DND-41 (cell line): ENCODE measurements around the gene DUSP28.

Source experiments
- ATAC-seq: fragments of 200-7000 bp; cut with Tn5 transposase; 3 replicates; pipeline ENCODE4 v1.9.1; 2021; ENCODE audit warnings: low read depth; ENCODE audit not compliant: insufficient read depth
- DNase-seq: peaks from one replicate; pipeline ENCODE4 v3.0.0-alpha.2; 2020
- H2AFZ ChIP-seq: 2 replicates; pipeline ENCODE4 v1.6.0; 2012; ENCODE audit warnings: low read depth, low read length
- H3K27ac ChIP-seq: 2 replicates; pipeline ENCODE4 v1.5.1; 2012; ENCODE audit warnings: low read length, inconsistent platforms
- H3K27me3 ChIP-seq: fragments of 200-600 bp; sonication (generic); 2 replicates; pipeline ENCODE4 v1.6.0; 2012; ENCODE audit warnings: low read length, mild to moderate bottlenecking, inconsistent platforms; ENCODE audit not compliant: insufficient read depth, poor library complexity
- H3K36me3 ChIP-seq: 2 replicates; pipeline ENCODE4 v1.5.1; 2012; ENCODE audit warnings: low read length, inconsistent platforms; ENCODE audit not compliant: insufficient read depth
- H3K4me1 ChIP-seq: 2 replicates; pipeline ENCODE4 v1.5.1; 2012; ENCODE audit warnings: mild to moderate bottlenecking, low read length; ENCODE audit not compliant: insufficient read depth
- H3K4me2 ChIP-seq: 2 replicates; pipeline ENCODE4 v1.6.0; 2012; ENCODE audit warnings: mild to moderate bottlenecking, moderate library complexity, low read length, inconsistent platforms; ENCODE audit not compliant: insufficient read depth
- H3K4me3 ChIP-seq, 2 experiments: fragments of 200-600 bp in 1 of 2; shearing (Covaris generic) in 1 of 2; 2 replicates each; pipeline ENCODE4 v1.5.1; 2012 to 2016; ENCODE audit warnings: inconsistent platforms in 2 of 2, low read length in 2 of 2, mild to moderate bottlenecking in 2 of 2, low read depth in 1 of 2, moderate library complexity in 1 of 2
- H3K79me2 ChIP-seq: 2 replicates; pipeline ENCODE4 v1.6.0; 2012; ENCODE audit warnings: low read length, inconsistent platforms; ENCODE audit not compliant: insufficient read depth
- H3K9ac ChIP-seq: 2 replicates; pipeline ENCODE4 v1.6.0; 2012; ENCODE audit warnings: low read depth, mild to moderate bottlenecking, inconsistent platforms, low read length, moderate library complexity
- H3K9me3 ChIP-seq: 2 replicates; pipeline ENCODE4 v1.5.1; 2012; ENCODE audit warnings: low read length, moderate library complexity, mild to moderate bottlenecking, inconsistent platforms; ENCODE audit not compliant: insufficient read depth, severe bottlenecking
- H4K20me1 ChIP-seq: 2 replicates; pipeline ENCODE4 v1.6.0; 2012; ENCODE audit warnings: low read length; ENCODE audit not compliant: insufficient read depth
- EZH2 ChIP-seq: IDR thresholded peaks from 3 replicates; pipeline ENCODE4 v1.6.1; 2012; ENCODE audit warnings: borderline replicate concordance, low read depth, mild to moderate bottlenecking, moderate library complexity, low read length, inconsistent platforms; ENCODE audit not compliant: severe bottlenecking
- TF ChIP-seq, protein P1 (sequence below): IDR thresholded peaks from 2 replicates; pipeline ENCODE4 v1.5.1; 2012; ENCODE audit warnings: borderline replicate concordance, low read length, moderate library complexity, mild to moderate bottlenecking; ENCODE audit not compliant: poor library complexity, severe bottlenecking; ENCODE audit errors: extremely low read depth

Gene DUSP28

DNA sequence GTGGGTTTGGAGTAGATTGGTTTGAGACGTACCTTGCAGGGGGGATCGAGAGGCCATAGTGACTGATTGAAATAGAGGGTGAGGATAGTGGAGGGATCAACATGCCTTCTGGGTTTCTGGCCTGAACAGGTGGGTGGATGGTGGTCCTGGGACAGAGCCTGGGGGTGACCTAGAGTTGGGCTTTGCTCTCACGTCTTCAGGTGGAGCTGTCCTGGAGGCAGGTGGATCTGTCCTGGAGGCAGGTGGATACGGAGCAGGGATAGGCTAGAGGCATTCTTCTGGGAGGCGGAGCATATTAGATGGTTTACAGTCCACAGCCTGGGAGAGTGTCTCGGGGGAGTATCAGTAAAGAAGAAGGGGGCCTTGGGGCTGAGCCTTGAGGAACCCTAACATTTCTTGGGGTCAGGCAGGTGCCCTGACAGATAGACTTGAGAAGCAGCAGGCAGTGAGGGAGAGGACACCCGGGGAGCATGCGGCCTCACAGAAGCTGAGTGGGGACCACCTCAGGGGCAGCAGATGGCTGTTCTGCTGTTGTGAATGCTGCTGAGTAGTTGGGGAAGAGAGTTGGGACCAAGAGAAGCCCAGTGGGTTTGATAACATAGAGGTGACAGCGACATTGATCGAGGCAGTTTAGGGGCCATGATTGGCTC lies 28.0 kb downstream of the DUSP28 start:
- peak overlapping the region; percentile 50; the same call in 1 of the 2 replicates for H3K27ac ChIP-seq
- peak overlapping the region; percentile 68 for H3K9ac ChIP-seq
- H3K4me1 ChIP-seq = peaks cover 48% of the 10 kb centered on the region
- peaks cover 46% of the 10 kb centered on the region for H3K36me3 ChIP-seq
- DNase-seq = no peak
- no peaks in the 10 kb centered on the region for H3K27me3 ChIP-seq
- H3K4me3 ChIP-seq = peak overlapping the region in 1 of 2 experiments; percentile 72; a peak in 3 of 4 replicates
- no peaks in the 10 kb centered on the region for H3K9me3 ChIP-seq
- peak overlapping the region; percentile 97 for H3K4me2 ChIP-seq
- ATAC-seq = no peak
- H3K79me2 ChIP-seq = peaks cover 95% of the 10 kb centered on the region
- no peak overlapping the region for H2AFZ ChIP-seq
- peaks cover 80% of the 10 kb centered on the region for H4K20me1 ChIP-seq
- no peak for TF ChIP-seq EZH2
- TF ChIP-seq, protein P1, sequence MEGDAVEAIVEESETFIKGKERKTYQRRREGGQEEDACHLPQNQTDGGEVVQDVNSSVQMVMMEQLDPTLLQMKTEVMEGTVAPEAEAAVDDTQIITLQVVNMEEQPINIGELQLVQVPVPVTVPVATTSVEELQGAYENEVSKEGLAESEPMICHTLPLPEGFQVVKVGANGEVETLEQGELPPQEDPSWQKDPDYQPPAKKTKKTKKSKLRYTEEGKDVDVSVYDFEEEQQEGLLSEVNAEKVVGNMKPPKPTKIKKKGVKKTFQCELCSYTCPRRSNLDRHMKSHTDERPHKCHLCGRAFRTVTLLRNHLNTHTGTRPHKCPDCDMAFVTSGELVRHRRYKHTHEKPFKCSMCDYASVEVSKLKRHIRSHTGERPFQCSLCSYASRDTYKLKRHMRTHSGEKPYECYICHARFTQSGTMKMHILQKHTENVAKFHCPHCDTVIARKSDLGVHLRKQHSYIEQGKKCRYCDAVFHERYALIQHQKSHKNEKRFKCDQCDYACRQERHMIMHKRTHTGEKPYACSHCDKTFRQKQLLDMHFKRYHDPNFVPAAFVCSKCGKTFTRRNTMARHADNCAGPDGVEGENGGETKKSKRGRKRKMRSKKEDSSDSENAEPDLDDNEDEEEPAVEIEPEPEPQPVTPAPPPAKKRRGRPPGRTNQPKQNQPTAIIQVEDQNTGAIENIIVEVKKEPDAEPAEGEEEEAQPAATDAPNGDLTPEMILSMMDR = no peak

DNA sequence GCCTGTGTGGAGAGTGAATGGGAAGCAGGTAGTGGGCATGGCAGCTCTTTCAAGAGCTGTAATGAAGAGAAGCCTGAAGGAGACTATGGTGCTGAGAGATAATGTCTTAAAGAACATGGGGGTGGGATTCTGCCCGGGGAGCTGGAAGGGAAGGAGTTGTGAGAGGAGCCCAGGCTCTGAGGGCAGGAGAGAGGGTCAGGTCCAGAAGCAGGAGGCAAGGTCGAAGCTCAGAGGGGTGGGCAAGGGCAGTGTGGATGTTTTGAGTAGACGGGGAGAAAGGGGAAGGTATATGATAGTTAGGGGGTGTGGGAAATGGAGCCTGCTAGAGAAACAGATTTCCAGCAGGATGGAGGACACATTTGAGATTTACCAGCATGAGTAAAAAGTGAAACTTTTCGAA lies 28.5 kb downstream of the DUSP28 start:
- Histone ChIP-seq H3K4me3 (peak overlapping the region in 1 of 2 experiments; percentile 72; a peak in 2 of 4 replicates), H2AFZ (no peak overlapping the region), H3K4me1 (peaks cover 43% of the 10 kb centered on the region), H3K27ac (0 out of 2 replicates have a peak overlapping the region, but pooled peaks have one; percentile 50), H3K9ac (peak overlapping the region; percentile 68), H3K36me3 (peaks cover 46% of the 10 kb centered on the region), H3K9me3 (no peaks in the 10 kb centered on the region), H4K20me1 (peaks cover 82% of the 10 kb centered on the region), H3K27me3 (no peaks in the 10 kb centered on the region), H3K79me2 (peaks cover 95% of the 10 kb centered on the region), H3K4me2 (peak overlapping the region; percentile 97)
- ATAC-seq (no peak), DNase-seq (no peak)
- no peak for TF ChIP-seq EZH2
- TF ChIP-seq, protein P1 = no peak

DNA sequence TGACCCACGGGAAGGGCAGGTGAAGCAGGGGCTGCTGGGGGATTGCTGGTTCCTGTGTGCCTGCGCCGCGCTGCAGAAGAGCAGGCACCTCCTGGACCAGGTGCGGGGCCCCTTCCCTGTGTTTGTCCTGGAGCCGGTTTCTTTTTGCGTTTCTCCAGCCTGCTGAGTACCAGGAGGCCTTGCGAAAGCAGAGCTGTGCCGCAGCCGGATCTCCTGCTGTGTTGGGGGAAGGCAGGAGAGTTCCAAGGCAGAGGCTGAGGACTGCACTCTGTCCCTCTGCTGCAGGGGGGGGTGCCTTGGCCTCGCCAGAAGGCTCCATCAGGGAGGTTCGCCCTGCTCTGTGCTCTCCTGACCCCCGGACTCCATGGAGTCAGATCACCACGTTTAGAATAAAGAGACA lies 29.2 kb downstream of the DUSP28 start:
- 0 out of 2 replicates have a peak overlapping the region, but pooled peaks have one; percentile 97 for H3K4me2 ChIP-seq
- no peak overlapping the region for H2AFZ ChIP-seq
- H4K20me1 ChIP-seq = peaks cover 89% of the 10 kb centered on the region
- no peak overlapping the region for H3K27ac ChIP-seq
- ATAC-seq (no peak), DNase-seq (no peak)
- no peaks in the 10 kb centered on the region for H3K9me3 ChIP-seq
- H3K4me1 ChIP-seq = peaks cover 36% of the 10 kb centered on the region
- peaks cover 93% of the 10 kb centered on the region for H3K79me2 ChIP-seq
- no peak overlapping the region for H3K9ac ChIP-seq
- TF ChIP-seq, protein P1 = no peak
- TF ChIP-seq EZH2 = no peak
- H3K27me3 ChIP-seq = no peaks in the 10 kb centered on the region
- H3K4me3 ChIP-seq = no peak overlapping the region
- H3K36me3 ChIP-seq = peaks cover 52% of the 10 kb centered on the region
